Erythroblast (primary cell): ENCODE measurements around the gene NTRK2.

Experiments used
- GATA1 ChIP-seq: IDR thresholded peaks from 2 replicates; pipeline ENCODE4 v1.6.1; 2011; ENCODE audit warnings: low read depth, mild to moderate bottlenecking, control low read depth, low read length, moderate library complexity
- POLR2A ChIP-seq: IDR thresholded peaks from 2 replicates; pipeline ENCODE4 v1.6.1; 2011; ENCODE audit warnings: mild to moderate bottlenecking, low read length

DNA sequence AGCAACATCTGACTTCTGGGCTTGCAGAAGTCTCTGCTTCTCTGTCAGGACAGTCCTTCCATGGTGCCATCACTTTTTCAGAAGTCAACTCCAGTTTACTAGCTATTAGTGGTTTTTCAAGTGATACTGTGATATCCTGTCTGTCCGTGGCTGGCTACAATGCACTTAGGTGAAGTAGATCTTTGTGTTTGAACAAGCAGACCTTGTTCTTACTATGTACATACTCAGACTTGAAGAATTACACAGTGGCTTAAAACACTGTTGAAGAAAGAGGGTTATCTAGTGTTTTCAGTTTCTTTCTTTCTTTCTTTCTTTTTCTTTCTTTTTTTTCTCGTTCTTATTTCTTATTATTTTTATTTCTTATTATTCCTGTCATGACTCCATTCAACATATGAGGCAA, 228.7 kb downstream of the NTRK2 start:
- TF ChIP-seq POLR2A: no peak
- TF ChIP-seq GATA1: no peak
